K562 (cell line): ENCODE measurements around the gene GCK. TPM values are rescaled to one million over a fixed set of nuclear protein-coding genes. Genes with fewer than 3 reads are reported as not detected.

ENCODE experiments used
- BACH1 ChIP-seq: fragments of 200-800 bp; sonication (Bioruptor generic); IDR thresholded peaks from 2 replicates; pipeline ENCODE4 v1.6.1; 2016; ENCODE audit warnings: missing genetic modification characterization, missing compliant biosample characterization
- CC2D1A ChIP-seq: fragments of 450-650 bp; IDR thresholded peaks from 2 replicates; pipeline ENCODE4 v1.6.1; 2017; ENCODE audit warnings: mild to moderate bottlenecking
- CEBPZ ChIP-seq: fragments of 150-350 bp; IDR thresholded peaks from 2 replicates; pipeline ENCODE4 v1.6.1; 2014; ENCODE audit warnings: low read depth, mild to moderate bottlenecking, low read length, borderline replicate concordance
- CHD2 ChIP-seq: IDR thresholded peaks from 2 replicates; pipeline ENCODE4 v1.6.1; 2011; ENCODE audit warnings: low read depth, low read length
- GABPB2 ChIP-seq: fragments of 250-450 bp; sonication (Bioruptor Pico); conservative IDR thresholded peaks from 2 replicates; pipeline ENCODE4 v1.5.1; 2021; ENCODE audit warnings: mild to moderate bottlenecking
- HDAC8 ChIP-seq: fragments of 450-650 bp; IDR thresholded peaks from 2 replicates; pipeline ENCODE4 v1.6.1; 2016; ENCODE audit warnings: mild to moderate bottlenecking, missing genetic modification characterization, moderate library complexity, missing compliant biosample characterization
- KLF1 ChIP-seq: fragments of 450-650 bp; IDR thresholded peaks from 2 replicates; pipeline ENCODE4 v1.6.1; 2016; ENCODE audit warnings: missing genetic modification characterization, missing compliant biosample characterization
- LARP7 ChIP-seq: fragments of 450-650 bp; IDR thresholded peaks from 2 replicates; pipeline ENCODE4 v1.6.1; 2016
- NCOR1 ChIP-seq: fragments of 450-650 bp; IDR thresholded peaks from 2 replicates; pipeline ENCODE4 v1.6.1; 2016; ENCODE audit warnings: mild to moderate bottlenecking, moderate library complexity
- NFXL1 ChIP-seq: fragments of 450-650 bp; formaldehyde crosslinking; IDR thresholded peaks from 2 replicates; pipeline ENCODE4 v1.4.0; 2021; ENCODE audit warnings: mild to moderate bottlenecking
- OTX1 ChIP-seq: fragments of 450-650 bp; formaldehyde crosslinking; IDR thresholded peaks from 2 replicates; pipeline ENCODE4 v1.4.0; 2022; ENCODE audit warnings: mild to moderate bottlenecking
- SRSF7 ChIP-seq: fragments of 200-400 bp; formaldehyde crosslinking; optimal IDR thresholded peaks from 2 replicates; pipeline ENCODE3; 2017; ENCODE audit warnings: mild to moderate bottlenecking, low read depth, low read length
- THAP12 ChIP-seq: fragments of 250-450 bp; sonication (Bioruptor Pico); IDR thresholded peaks from 2 replicates; pipeline ENCODE4 v1.9.0; 2021; ENCODE audit warnings: mild to moderate bottlenecking, inconsistent platforms
- TRIM28 ChIP-seq: fragments of 450-650 bp; IDR thresholded peaks from 2 replicates; pipeline ENCODE4 v1.6.1; 2017
- ZNF140 ChIP-seq: fragments of 250-450 bp; sonication (Bioruptor Pico); IDR thresholded peaks from 2 replicates; pipeline ENCODE4 v1.8.0; 2021; ENCODE audit warnings: moderate library complexity, mild to moderate bottlenecking, inconsistent platforms
- ZNF444 ChIP-seq: fragments of 250-450 bp; sonication (Bioruptor Pico); IDR thresholded peaks from 2 replicates; pipeline ENCODE4 v1.4.0; 2020; ENCODE audit warnings: mild to moderate bottlenecking, moderate library complexity
- ZNF764 ChIP-seq: fragments of 250-450 bp; sonication (Bioruptor Pico); IDR thresholded peaks from 2 replicates; pipeline ENCODE4 v1.4.0; 2020; ENCODE audit warnings: low read depth, mild to moderate bottlenecking, moderate library complexity
- polyA plus RNA-seq, 8 experiments: library from polyadenylated mRNA; depleted of rRNA in 4 of 8; stranded (reverse) in 5 of 8; unstranded in 3 of 8; fragments of >200 nt; fragmentation: Nextera tagmentation in 2 of 8; fragmentation: Illumina TruSeq in 1 of 8; extraction: Ambion mirVana in 2 of 8; extraction: Trizol in 1 of 8; gene quantifications; 2 replicates each; pipeline versions ENCODE4 v1.2.1 to v1.2.3, GENCODE V29; 2011 to 2014; ENCODE audit warnings: inconsistent platforms in 1 of 8, missing spikeins in 1 of 8
- total RNA-seq, 7 experiments: library from RNA; depleted of rRNA in 6 of 7; stranded (reverse); fragments of >200 nt in 6 of 7; fragmentation: Illumina TruSeq in 2 of 7; extraction: Trizol in 2 of 7; gene quantifications; 2 replicates each; pipeline versions ENCODE4 v1.2.1 to v1.2.3, GENCODE V29; 2011 to 2021; ENCODE audit warnings: low replicate concordance in 1 of 7
- TF ChIP-seq, protein P1 (sequence below): fragments of 250-450 bp; sonication (Bioruptor Pico); IDR thresholded peaks from 2 replicates; pipeline ENCODE4 v1.8.0; 2022; ENCODE audit warnings: moderate library complexity, mild to moderate bottlenecking, inconsistent platforms
- TF ChIP-seq, protein P2 (sequence below): IDR thresholded peaks from 2 replicates; pipeline ENCODE4 v1.6.1; 2012; ENCODE audit warnings: low read depth, low read length, improper control_type of control experiment, borderline replicate concordance
- TF ChIP-seq, protein P3 (sequence below): sonication (generic); formaldehyde crosslinking; IDR thresholded peaks from 2 replicates; pipeline ENCODE4 v1.5.0; 2020; ENCODE audit warnings: missing genetic modification reagents

Gene GCK
- total and polyA plus RNA-seq, 9 of the 15 experiments (the other 6 are each of a cell fraction or from before 2014, with no cell fraction given) = 0.11 to 0.55 (median 0.16) TPM; not detected in 3

DNA sequence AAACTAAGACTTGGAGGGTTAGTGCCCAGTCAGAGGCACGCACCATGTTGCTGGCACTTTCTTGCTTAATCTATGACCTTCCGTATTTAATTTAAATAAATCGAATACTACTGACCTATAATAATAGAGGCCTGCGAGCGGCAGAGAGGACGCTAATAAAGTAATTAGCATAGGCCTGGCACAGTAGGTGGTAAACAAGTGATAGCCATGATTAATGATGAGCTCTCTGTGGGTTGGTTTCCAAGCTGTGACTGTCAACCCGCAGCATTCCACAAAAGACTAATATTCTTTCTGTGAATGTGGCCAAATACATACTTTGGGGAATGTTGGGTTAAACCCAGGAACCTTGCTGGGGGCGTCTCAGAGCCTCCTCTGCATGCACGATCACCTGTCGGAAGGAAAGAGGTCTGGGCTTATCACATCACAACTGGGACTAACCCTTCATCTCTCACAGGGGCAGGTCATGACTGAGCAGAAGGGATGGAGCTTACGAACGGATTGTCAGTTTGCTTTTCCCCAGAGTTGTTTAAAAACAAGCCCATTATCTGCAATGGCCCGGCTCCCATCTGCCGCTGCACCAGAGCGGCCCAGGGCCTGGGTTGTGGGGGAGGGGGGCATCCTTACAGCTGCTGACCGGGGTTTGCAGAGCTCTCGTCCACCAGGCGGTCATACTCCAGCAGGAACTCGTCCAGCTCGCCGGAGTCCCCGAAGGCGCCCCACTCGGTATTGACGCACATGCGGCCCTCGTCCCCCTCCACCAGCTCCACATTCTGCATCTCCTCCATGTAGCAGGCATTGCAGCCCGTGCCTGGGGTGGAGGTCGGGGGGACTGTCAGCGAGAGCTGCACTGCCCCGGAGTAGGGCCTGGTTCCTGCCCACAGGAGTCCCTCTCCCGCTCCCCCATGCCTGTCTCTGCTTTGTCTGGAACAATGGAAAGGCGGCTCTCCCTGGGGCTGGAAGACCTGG, 41.9 kb downstream of the GCK start (continued):
- TF ChIP-seq TRIM28 (0 out of 2 replicates have a peak, but pooled peaks have one; percentile 34), GABPB2 (CRISPR knock-in tag) (no peak), HDAC8 (tag) (no peak), CEBPZ (no peak), ZNF444 (CRISPR knock-in tag) (no peak), ZNF764 (CRISPR knock-in tag) (no peak), CC2D1A (peak; percentile 39; the same call in 1 of the 2 replicates), ZNF140 (no peak), KLF1 (no peak), BACH1 (tag) (no peak), CHD2 (peak; percentile 58; the same call in 1 of the 2 replicates), SRSF7 (no peak), OTX1 (CRISPR knock-in tag) (no peak), NFXL1 (CRISPR knock-in tag) (no peak), NCOR1 (peak; percentile 88), LARP7 (no peak), THAP12 (no peak)
- TF ChIP-seq, protein P1, sequence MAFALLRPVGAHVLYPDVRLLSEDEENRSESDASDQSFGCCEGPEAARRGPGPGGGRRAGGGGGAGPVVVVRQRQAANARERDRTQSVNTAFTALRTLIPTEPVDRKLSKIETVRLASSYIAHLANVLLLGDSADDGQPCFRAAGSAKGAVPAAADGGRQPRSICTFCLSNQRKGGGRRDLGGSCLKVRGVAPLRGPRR (CRISPR knock-in tag) = no peak
- TF ChIP-seq, protein P2, sequence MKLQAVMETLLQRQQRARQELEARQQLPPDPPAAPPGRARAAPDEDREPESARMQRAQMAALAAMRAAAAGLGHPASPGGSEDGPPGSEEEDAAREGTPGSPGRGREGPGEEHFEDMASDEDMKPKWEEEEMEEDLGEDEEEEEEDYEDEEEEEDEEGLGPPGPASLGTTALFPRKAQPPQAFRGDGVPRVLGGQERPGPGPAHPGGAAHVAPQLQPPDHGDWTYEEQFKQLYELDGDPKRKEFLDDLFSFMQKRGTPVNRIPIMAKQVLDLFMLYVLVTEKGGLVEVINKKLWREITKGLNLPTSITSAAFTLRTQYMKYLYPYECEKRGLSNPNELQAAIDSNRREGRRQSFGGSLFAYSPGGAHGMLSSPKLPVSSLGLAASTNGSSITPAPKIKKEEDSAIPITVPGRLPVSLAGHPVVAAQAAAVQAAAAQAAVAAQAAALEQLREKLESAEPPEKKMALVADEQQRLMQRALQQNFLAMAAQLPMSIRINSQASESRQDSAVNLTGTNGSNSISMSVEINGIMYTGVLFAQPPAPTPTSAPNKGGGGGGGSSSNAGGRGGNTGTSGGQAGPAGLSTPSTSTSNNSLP = no peak
- TF ChIP-seq, protein P3, sequence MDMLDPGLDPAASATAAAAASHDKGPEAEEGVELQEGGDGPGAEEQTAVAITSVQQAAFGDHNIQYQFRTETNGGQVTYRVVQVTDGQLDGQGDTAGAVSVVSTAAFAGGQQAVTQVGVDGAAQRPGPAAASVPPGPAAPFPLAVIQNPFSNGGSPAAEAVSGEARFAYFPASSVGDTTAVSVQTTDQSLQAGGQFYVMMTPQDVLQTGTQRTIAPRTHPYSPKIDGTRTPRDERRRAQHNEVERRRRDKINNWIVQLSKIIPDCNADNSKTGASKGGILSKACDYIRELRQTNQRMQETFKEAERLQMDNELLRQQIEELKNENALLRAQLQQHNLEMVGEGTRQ = no peak
